ENCODE measurements around the gene HIF1AN.

HIF1AN gene

DNA sequence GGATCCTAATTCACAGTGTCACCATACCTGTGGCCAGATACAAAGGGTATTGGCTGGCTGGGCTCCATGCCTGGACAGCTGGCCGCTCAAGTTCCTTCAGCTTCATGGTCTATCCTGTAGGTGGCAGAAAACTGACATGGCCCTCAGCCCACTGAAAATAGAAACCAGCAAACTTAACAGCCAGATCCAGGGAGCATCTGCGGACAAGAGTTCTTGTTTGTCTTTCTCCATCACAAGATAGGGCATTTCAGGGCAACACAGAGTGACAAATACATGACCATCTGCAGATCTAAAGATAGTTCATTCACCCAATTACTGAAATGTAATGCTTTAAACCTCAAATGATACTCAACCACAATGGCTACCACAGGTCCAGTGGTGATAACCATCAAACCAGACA lies 18.9 kb upstream of the HIF1AN start:
- no peak for DNase-seq (ENCODE audit: low read depth, low spot score)
- no peak overlapping the region for H3K27ac ChIP-seq
- TF ChIP-seq POLR2AphosphoS5 (IDR thresholded peaks at IDR 0.05; ENCODE audit: borderline replicate concordance, low read depth, low read length) (no peak), EZH2 (IDR thresholded peaks at IDR 0.05) (no peak), FOXP2 (optimal IDR thresholded peaks at IDR 0.05; ENCODE audit: control extremely low read depth, extremely low read length, insufficient read depth) (no peak)

DNA sequence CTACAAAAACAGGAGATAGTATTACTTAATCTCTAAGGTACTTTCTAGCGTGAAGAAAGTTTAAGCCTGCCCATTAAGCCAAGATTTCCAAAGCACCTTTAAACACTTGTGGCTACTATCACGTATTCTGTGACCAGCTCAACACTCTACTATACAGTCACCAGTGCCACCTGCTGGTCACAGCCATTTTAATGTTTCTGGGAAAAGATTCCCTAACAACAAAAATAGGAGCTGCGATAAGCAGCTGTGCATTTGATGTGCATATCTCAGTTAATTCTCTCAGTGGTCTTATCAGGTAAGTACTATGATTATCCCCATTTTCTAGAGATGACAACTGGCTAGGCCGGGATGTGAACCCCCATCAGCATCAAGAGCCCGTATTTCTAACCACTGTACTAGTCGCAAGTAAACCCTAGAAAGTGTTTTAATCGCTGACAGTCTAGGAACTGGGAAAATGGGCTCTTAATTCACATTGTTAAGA lies 16.9 kb upstream of the HIF1AN start:
- no peak overlapping the region for H3K27ac ChIP-seq
- no peak for DNase-seq (ENCODE audit: low read depth, low spot score)
- no peak overlapping the region for H3K4me3 ChIP-seq
- H3K36me3 ChIP-seq (ENCODE audit: insufficient read depth, low read length): no peaks in the 10 kb centered on the region
- no peaks in the 10 kb centered on the region for H3K9me3 ChIP-seq (ENCODE audit: low read depth, low read length)
- H3K9ac ChIP-seq (ENCODE audit: insufficient read length): no peak overlapping the region
- TF ChIP-seq EZH2 (IDR thresholded peaks at IDR 0.05) (no peak), POLR2AphosphoS5 (IDR thresholded peaks at IDR 0.05; ENCODE audit: borderline replicate concordance, low read depth, low read length) (no peak), FOXP2 (optimal IDR thresholded peaks at IDR 0.05; ENCODE audit: control extremely low read depth, extremely low read length, insufficient read depth) (no peak)

More for the DNA sequence above, 18.9 kb upstream of the HIF1AN start:
- Histone ChIP-seq H3K9me3 (ENCODE audit: low read depth, low read length) (no peaks in the 10 kb centered on the region), H3K9ac (ENCODE audit: insufficient read length) (no peak overlapping the region), H3K4me3 (no peak overlapping the region), H3K36me3 (ENCODE audit: insufficient read depth, low read length) (no peaks in the 10 kb centered on the region)

DNA sequence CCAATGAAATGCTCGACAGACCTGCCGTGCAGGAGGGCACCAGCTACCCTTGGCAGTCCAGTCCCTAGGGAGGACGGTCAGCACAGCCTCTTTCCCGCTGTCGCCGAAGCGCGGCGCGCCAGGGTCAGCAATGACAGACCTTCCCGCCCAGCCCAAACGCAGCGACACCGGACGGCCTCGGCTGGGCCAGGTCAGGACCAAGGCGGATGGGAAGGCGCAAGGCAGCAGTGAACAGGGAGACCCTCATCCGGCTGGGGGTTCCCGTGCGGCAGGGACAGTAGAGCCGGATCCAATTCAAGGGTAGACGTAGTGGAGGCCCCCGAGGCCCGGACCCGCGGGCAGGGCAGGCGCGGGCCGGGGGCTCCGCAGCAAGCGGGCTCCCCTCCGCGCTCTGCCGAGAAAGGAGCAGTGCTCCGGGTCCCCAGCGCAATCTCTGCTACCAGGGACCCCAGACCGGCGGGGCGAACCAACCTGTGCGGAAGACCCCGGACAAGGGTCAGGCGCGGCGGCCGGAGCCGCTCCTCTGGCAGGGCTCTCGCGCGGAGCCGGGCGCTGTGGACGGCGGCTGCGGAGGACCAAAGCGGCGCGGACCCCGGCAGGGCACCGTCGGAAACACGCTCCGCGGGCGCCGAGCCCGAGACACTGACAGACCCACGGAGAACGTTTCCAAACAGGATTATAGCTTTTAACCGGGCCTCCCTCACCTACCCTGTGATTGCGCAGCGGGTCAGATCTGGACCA lies 16.3 kb upstream of the HIF1AN start, which contains the start of gene SEC31B:
TSS of gene SEC31B (minus strand) at position 551 of the 741 bp plus-strand sequence. CDS start 2,909 bp downstream, outside the sequence.
- H3K4me3 ChIP-seq: no peak within 1 kb of the TSS
- H3K9ac ChIP-seq (ENCODE audit: insufficient read length): no peak within 1 kb of the TSS
- H3K27ac ChIP-seq: no peak within 1 kb of the TSS
- TF ChIP-seq POLR2AphosphoS5 (IDR thresholded peaks at IDR 0.05; ENCODE audit: borderline replicate concordance, low read depth, low read length): no peak
- no peaks in the 10 kb centered on the region; the same call in 1 of the 2 replicates for H3K36me3 ChIP-seq (ENCODE audit: insufficient read depth, low read length)
- H3K9me3 ChIP-seq (ENCODE audit: low read depth, low read length): no peaks in the 10 kb centered on the region
- no peak for DNase-seq (ENCODE audit: low read depth, low spot score)

DNA sequence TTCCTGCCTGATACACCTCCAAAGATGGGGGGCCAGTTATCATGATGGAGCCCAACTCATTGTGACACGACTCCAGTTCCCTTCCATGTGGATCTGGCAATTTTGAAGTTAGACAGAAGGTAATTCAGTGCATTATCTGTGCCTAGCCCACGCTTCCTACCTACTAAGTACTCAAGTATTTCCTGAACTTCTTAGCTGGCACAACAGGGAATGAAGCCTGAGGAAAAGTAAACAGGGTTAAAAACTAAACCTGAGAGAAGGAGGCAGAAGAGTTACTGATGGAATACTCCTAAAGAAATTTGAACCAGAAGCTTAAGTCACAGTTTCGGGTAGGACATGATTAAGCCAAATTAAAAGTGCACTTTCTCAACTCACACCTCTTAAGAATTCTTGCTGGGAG lies 14.9 kb upstream of the HIF1AN start:
- no peak for TF ChIP-seq EZH2 (IDR thresholded peaks at IDR 0.05)
- no peak for TF ChIP-seq FOXP2 (optimal IDR thresholded peaks at IDR 0.05; ENCODE audit: control extremely low read depth, extremely low read length, insufficient read depth)
- no peak for TF ChIP-seq POLR2AphosphoS5 (IDR thresholded peaks at IDR 0.05; ENCODE audit: borderline replicate concordance, low read depth, low read length)
- Histone ChIP-seq H3K4me3 (no peak overlapping the region), H3K9me3 (ENCODE audit: low read depth, low read length) (no peaks in the 10 kb centered on the region), H3K36me3 (ENCODE audit: insufficient read depth, low read length) (no peaks in the 10 kb centered on the region; the same call in 1 of the 2 replicates), H3K9ac (ENCODE audit: insufficient read length) (no peak overlapping the region), H3K27ac (no peak overlapping the region)
- no peak for DNase-seq (ENCODE audit: low read depth, low spot score)

DNA sequence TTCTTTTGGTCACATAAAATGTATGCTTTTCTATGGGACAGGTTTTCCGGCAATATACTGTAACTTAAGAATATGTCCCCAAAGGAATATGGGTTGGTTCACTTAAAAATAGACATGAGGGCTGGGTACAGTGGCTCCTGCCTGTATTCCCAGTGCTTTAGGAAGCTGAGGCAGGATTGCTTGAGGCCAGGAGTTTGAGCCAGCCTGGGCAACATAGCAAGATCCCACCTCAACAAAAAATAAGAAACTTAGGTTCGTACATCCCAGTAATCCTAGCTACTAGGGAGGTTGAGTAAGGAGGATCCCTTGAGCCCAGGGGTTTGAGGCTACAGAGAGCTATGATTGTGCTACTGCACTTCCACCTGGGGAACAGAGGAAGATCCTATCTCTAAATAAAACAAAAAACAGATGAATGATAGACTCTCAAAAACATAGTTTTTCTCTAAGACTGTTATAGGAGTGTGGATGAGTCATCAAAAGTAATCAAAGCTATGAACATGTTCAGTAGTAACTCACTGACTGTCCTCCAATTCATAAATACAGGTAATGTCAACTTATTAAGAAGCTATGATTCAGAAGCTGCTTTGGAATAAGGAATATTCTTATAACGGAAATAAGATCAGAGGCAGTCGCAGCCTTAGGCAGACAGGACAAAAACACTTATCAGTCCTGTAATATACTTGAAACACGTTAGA lies 13.5 kb upstream of the HIF1AN start:
- peaks cover 10% of the 10 kb centered on the region; the same call in 1 of the 2 replicates for H3K36me3 ChIP-seq (ENCODE audit: insufficient read depth, low read length)
- H3K4me3 ChIP-seq: no peak overlapping the region
- no peaks in the 10 kb centered on the region for H3K9me3 ChIP-seq (ENCODE audit: low read depth, low read length)
- H3K27ac ChIP-seq: no peak overlapping the region
- DNase-seq (ENCODE audit: low read depth, low spot score): no peak
- no peak overlapping the region for H3K9ac ChIP-seq (ENCODE audit: insufficient read length)
- no peak for TF ChIP-seq FOXP2 (optimal IDR thresholded peaks at IDR 0.05; ENCODE audit: control extremely low read depth, extremely low read length, insufficient read depth)
- TF ChIP-seq EZH2 (IDR thresholded peaks at IDR 0.05): no peak
- TF ChIP-seq POLR2AphosphoS5 (IDR thresholded peaks at IDR 0.05; ENCODE audit: borderline replicate concordance, low read depth, low read length): no peak

DNA sequence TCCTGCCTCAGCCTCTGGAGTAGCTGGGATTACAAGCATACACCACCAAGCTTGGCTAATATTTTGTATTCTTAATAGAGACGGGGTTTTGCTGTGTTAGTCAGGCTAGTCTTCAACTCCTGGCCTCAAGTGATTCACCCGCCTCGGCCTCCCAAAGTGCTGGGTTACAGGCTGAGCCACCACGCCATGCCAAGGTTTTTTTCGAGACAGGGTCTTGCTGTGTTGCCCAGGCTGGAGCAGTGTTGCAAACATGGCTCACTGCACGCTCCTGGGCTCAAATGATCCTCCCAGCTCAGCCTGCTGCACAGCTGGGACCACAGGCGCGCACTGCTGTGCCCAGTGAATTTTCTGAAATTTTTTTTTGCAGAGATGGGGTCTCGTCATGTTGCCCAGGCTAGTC lies 12.8 kb upstream of the HIF1AN start:
- Histone ChIP-seq H3K4me3 (no peak overlapping the region), H3K9me3 (ENCODE audit: low read depth, low read length) (no peaks in the 10 kb centered on the region), H3K27ac (no peak overlapping the region), H3K36me3 (ENCODE audit: insufficient read depth, low read length) (peaks cover 10% of the 10 kb centered on the region; the same call in 1 of the 2 replicates), H3K9ac (ENCODE audit: insufficient read length) (no peak overlapping the region)
- TF ChIP-seq EZH2 (IDR thresholded peaks at IDR 0.05) (no peak), POLR2AphosphoS5 (IDR thresholded peaks at IDR 0.05; ENCODE audit: borderline replicate concordance, low read depth, low read length) (no peak), FOXP2 (optimal IDR thresholded peaks at IDR 0.05; ENCODE audit: control extremely low read depth, extremely low read length, insufficient read depth) (no peak)
- DNase-seq (ENCODE audit: low read depth, low spot score): no peak

DNA sequence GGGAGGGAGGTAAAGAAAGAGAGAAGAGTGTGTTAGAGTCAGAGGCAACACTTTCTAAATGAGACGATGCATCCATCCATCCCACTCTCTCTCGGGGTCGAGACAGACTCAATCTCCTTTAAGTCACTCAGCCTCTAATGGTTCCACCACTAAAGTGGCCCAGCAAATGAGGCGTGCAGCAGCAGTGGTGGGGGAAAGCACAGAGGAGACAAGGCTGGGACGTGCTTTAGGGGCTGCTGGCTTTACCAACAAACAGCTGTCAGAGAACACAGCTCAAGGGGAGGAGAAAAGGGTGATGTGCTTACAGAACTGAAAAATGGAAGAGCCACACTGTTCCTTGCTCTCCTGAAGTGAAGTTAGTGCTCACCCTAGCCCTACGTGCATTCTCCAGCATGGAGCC lies 11.5 kb upstream of the HIF1AN start:
- DNase-seq (ENCODE audit: low read depth, low spot score): no peak

DNA sequence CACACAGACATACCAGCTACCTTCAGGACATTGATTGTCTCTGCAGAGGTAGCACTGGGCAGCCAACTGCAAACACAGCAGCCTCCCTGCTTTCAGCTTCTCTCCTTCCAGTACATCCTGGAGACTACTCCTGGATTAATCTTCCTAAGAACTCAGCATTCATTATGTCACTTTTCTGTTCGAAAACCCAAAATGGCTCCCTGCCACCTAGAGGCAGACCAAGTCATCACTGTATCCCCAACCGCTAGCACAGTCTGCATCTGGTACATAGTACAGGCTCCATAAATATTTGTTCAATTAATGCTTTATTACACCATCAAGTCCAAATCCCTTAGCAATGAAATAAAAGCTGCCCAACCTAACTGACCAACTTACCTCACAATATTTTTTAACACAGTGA lies 11.1 kb upstream of the HIF1AN start:
- Histone ChIP-seq H3K4me3 (no peak overlapping the region), H3K9ac (ENCODE audit: insufficient read length) (no peak overlapping the region), H3K9me3 (ENCODE audit: low read depth, low read length) (no peaks in the 10 kb centered on the region), H3K27ac (no peak overlapping the region), H3K36me3 (ENCODE audit: insufficient read depth, low read length) (peaks cover 10% of the 10 kb centered on the region; the same call in 1 of the 2 replicates)
- TF ChIP-seq POLR2AphosphoS5 (IDR thresholded peaks at IDR 0.05; ENCODE audit: borderline replicate concordance, low read depth, low read length) (no peak), EZH2 (IDR thresholded peaks at IDR 0.05) (no peak), FOXP2 (optimal IDR thresholded peaks at IDR 0.05; ENCODE audit: control extremely low read depth, extremely low read length, insufficient read depth) (no peak)
- DNase-seq (ENCODE audit: low read depth, low spot score): no peak

More for the DNA sequence above, 11.5 kb upstream of the HIF1AN start:
- H3K9me3 ChIP-seq (ENCODE audit: low read depth, low read length): no peaks in the 10 kb centered on the region
- TF ChIP-seq EZH2 (IDR thresholded peaks at IDR 0.05) (no peak), FOXP2 (optimal IDR thresholded peaks at IDR 0.05; ENCODE audit: control extremely low read depth, extremely low read length, insufficient read depth) (no peak), POLR2AphosphoS5 (IDR thresholded peaks at IDR 0.05; ENCODE audit: borderline replicate concordance, low read depth, low read length) (no peak)
- H3K9ac ChIP-seq (ENCODE audit: insufficient read length): no peak overlapping the region
- H3K4me3 ChIP-seq: no peak overlapping the region
- peaks cover 10% of the 10 kb centered on the region; the same call in 1 of the 2 replicates for H3K36me3 ChIP-seq (ENCODE audit: insufficient read depth, low read length)
- no peak overlapping the region for H3K27ac ChIP-seq
